ENCODE measurements around the gene TACC3. TPM values are rescaled to one million over a fixed set of nuclear protein-coding genes. Genes with fewer than 3 reads are reported as not detected.

Gene TACC3
- total RNA-seq, 1 experiment from 2014 or later, result 156 TPM

GRCh38 chr4:1784395-1784788 lies 63.1 kb downstream of the TACC3 start:
- WGBS (ENCODE audit: extremely low coverage, insufficient read length, low lambda C conversion rate), result no CpG with 5 or more reads among the region's 10 CpGs

More at GRCh38 chr4:1784395-1784788, 63.1 kb downstream of the TACC3 start:
- H3K9me3 ChIP-seq (ENCODE audit: control insufficient read depth, low read depth, low read length), result no peaks in the 10 kb centered on the region
- Mint-ChIP-seq H3K27ac (no peak overlapping the region), H3K36me3 (ENCODE audit: insufficient read depth in 1 of 3, low read depth in 3 of 3) (no peaks in the 10 kb centered on the region), H3K4me1 (peaks cover 9 to 15% of the 10 kb centered on the region in 2 experiments; a peak in 2 of 4 replicates), H3K9me3 (no peaks in the 10 kb centered on the region), H3K27me3 (ENCODE audit: low read depth) (peaks cover 4% of the 10 kb centered on the region), H3K4me3 (no peak overlapping the region)
- H2BK20ac ChIP-seq (ENCODE audit: low read depth, low read length, poor library complexity, severe bottlenecking), result no peak overlapping the region
- H2AFZ ChIP-seq (ENCODE audit: low read length), result no peak overlapping the region
- H3K27me3 ChIP-seq (ENCODE audit: insufficient read depth, low read length), result no peaks in the 10 kb centered on the region
- no peaks in the 10 kb centered on the region for H4K20me1 ChIP-seq (ENCODE audit: control insufficient read depth, insufficient read depth, insufficient read length)
- no peak overlapping the region for H3K18ac ChIP-seq (ENCODE audit: insufficient read length, low read depth, low read length)
- no peak overlapping the region for H3T11ph ChIP-seq (ENCODE audit: low read length)
- no peaks in the 10 kb centered on the region for H3K79me2 ChIP-seq (ENCODE audit: insufficient read depth, low read length)
- no peak overlapping the region for H4K8ac ChIP-seq (replicated peaks; ENCODE audit: insufficient read length, low read depth, low read length)
- H3K4me1 ChIP-seq (ENCODE audit: insufficient read depth, low read length), result no peaks in the 10 kb centered on the region
- H2BK5ac ChIP-seq (ENCODE audit: insufficient read length, low read length), result no peak overlapping the region
- H4K91ac ChIP-seq (ENCODE audit: insufficient read length, low read depth, low read length), result no peak overlapping the region
- H3K79me1 ChIP-seq (ENCODE audit: insufficient read depth, low read depth, low read length, poor library complexity, severe bottlenecking), result no peaks in the 10 kb centered on the region
- no peak overlapping the region for H2BK15ac ChIP-seq (ENCODE audit: low read depth, low read length)
- no peak overlapping the region for H4K5ac ChIP-seq (ENCODE audit: insufficient read length, low read depth, low read length)
- H3K23me2 ChIP-seq (ENCODE audit: insufficient read length, low read depth, low read length, poor library complexity, severe bottlenecking), result no peaks in the 10 kb centered on the region
- no peak overlapping the region for H3K56ac ChIP-seq (ENCODE audit: insufficient read length, low read depth, low read length)
- H3K27ac ChIP-seq (ENCODE audit: insufficient read length, low read depth, low read length), result no peak overlapping the region
- no peak overlapping the region for H3K9ac ChIP-seq (ENCODE audit: extremely low read depth, insufficient read length, low read length)
- DNase-seq, result no peak
- H3K4me2 ChIP-seq (ENCODE audit: insufficient read depth, insufficient read length, low read length), result no peak overlapping the region
- no peak for TF ChIP-seq CTCF (conservative IDR thresholded peaks at IDR 0.05)
- no peak overlapping the region for H2AK5ac ChIP-seq (ENCODE audit: insufficient read length, low read length)
- no peak overlapping the region for H3K14ac ChIP-seq (ENCODE audit: insufficient read depth, low read length)
- no peak overlapping the region for H2BK12ac ChIP-seq (ENCODE audit: insufficient read length, low read depth, low read length)
- no peak overlapping the region for H3K4ac ChIP-seq (ENCODE audit: low read depth, low read length)
- no peak overlapping the region for H3K23ac ChIP-seq (ENCODE audit: insufficient read length, low read depth, low read length)
- H2BK120ac ChIP-seq (ENCODE audit: low read depth, low read length, poor library complexity, severe bottlenecking), result no peak overlapping the region
